Skin epidermis (tissue), 12 donors: ENCODE results near the gene C10orf90.

Experiments
- H3K27ac ChIP-seq, 21 experiments: fragments of 200-600 bp; sonication (generic) in 11 of 21; one replicate each; pipeline ENCODE4 v1.5.0; 2020; ENCODE audit warnings: mild to moderate bottlenecking in 3 of 21, inconsistent platforms in 2 of 21, moderate library complexity in 2 of 21
- H3K4me3 ChIP-seq, 7 experiments: fragments of 200-600 bp; sonication (generic) in 2 of 7; one replicate each; pipeline ENCODE4 v1.5.0; 2020; ENCODE audit warnings: inconsistent platforms in 2 of 7, mild to moderate bottlenecking in 2 of 7, moderate library complexity in 1 of 7

Gene C10orf90

DNA sequence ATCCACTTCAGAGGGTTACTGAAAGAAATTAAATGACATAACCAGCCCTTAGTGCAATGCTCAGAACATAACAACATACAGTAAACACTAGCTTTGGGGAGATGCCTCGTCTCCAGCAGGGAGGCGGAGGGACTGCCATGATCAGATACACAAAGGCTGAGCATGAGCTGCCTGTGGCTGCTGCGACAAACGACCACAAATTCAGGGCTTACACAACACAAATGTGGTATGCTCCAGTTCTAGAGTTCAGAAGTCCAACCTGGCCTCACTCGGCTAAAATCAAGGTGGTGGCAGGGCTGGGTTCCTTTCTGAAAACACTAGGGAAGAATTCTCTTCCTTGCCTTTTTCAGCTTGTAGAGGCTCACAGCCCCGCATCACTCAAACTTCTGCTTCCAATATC lies 154.0 kb downstream of the C10orf90 start:
- Histone ChIP-seq H3K27ac (no peak overlapping the region), H3K4me3 (no peak overlapping the region)

DNA sequence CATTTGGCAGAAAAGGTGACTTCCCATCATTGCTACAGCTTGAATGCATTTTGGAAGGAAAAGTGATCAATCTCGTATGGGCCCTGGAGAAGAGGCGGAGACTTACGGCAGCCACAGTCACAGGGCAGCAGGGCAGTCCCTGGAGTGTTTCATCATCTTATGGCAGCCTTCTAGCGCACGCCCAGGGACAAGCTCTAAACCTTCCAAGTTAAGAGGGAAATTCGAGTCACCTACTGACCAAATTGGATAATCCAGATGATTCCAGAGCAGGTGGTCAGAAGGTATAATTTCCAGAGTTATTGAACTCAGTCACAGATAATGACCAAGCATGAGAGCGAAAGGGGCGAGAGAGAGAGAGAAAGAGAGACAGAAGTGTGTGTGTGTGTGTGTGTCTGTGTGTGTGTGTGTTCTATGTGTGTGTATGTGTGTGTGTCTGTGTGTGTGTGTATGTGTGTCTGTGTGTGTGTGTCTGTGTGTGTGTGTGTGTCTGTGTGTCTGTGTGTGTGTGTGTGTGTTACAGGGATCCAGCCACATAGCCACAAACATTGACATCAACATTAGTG lies 158.5 kb downstream of the C10orf90 start:
- H3K4me3 ChIP-seq = no peak overlapping the region

GRCh38 chr10:126509182-126509581 lies 161.3 kb downstream of the C10orf90 start:
- Histone ChIP-seq H3K27ac (no peak overlapping the region), H3K4me3 (no peak overlapping the region)

More for the DNA sequence above, 158.5 kb downstream of the C10orf90 start:
- H3K27ac ChIP-seq = no peak overlapping the region

GRCh38 chr10:126508535-126509040 lies 161.9 kb downstream of the C10orf90 start:
- H3K4me3 ChIP-seq = no peak overlapping the region
- no peak overlapping the region for H3K27ac ChIP-seq

GRCh38 chr10:126504761-126505112 lies 165.8 kb downstream of the C10orf90 start:
- no peak overlapping the region for H3K27ac ChIP-seq
- H3K4me3 ChIP-seq = no peak overlapping the region

- Histone ChIP-seq H3K4me3 (no peak overlapping the region), H3K27ac (no peak overlapping the region)
Measured at GRCh38 chr10:126504063-126504760, 166.3 kb downstream of the C10orf90 start.

DNA sequence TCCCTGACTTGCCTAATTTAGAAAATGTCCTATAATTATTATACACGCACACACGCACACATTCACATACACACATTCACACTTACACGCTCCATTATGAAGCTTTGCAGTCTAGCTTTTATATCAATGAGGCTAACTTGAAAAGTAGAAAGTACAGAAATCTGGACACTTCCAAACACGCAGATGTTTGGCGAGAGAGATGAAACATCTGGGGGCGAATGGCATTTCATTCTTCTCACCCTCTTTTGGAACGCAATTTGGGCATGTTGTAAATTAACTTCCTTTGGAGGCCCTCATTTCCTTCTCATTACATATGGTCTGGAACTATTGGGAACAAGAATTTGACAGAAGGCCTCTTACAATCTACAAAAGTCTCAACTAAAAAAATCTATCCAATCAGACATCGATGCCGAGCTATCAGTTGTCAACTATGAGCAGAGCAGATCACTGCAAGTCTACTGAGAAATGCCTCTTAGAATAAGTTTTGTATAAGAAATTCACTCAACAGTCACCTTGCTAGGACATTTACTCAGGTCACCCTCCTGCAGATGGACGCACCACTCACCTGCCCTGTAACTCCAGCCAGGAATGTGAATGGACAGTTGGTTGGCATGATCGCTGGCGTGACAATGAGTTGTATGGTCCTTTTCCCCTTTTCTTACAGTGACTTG lies 167.0 kb downstream of the C10orf90 start:
- no peak overlapping the region for H3K27ac ChIP-seq
- H3K4me3 ChIP-seq = no peak overlapping the region

DNA sequence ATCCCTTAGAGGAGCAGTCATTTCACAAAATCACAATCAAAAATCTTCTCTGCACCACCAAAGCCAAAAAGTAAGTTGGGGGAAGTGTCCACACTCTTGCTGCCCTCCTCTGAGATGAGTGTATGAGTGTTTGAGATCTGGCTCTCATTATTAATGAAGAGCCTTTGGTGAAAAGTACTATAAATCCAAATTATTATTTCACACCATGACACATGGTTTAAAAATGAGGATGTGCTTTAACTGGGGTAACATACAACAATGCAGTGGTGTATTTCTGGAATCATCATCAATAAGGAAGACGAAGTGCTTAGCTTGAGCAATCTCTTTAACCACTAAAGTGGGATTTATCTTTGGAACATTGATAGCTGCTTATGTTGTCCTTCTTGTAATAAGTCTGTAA lies 168.1 kb downstream of the C10orf90 start:
- Histone ChIP-seq H3K27ac (no peak overlapping the region), H3K4me3 (no peak overlapping the region)

GRCh38 chr10:126501828-126502227 lies 168.7 kb downstream of the C10orf90 start:
- H3K27ac ChIP-seq = no peak overlapping the region
- H3K4me3 ChIP-seq = no peak overlapping the region

GRCh38 chr10:126500866-126501265 lies 169.6 kb downstream of the C10orf90 start:
- no peak overlapping the region for H3K27ac ChIP-seq
- H3K4me3 ChIP-seq = no peak overlapping the region

GRCh38 chr10:126500185-126500584 lies 170.3 kb downstream of the C10orf90 start:
- no peak overlapping the region for H3K27ac ChIP-seq
- H3K4me3 ChIP-seq = no peak overlapping the region

GRCh38 chr10:126499744-126500143 lies 170.7 kb downstream of the C10orf90 start:
- Histone ChIP-seq H3K27ac (no peak overlapping the region), H3K4me3 (no peak overlapping the region)

DNA sequence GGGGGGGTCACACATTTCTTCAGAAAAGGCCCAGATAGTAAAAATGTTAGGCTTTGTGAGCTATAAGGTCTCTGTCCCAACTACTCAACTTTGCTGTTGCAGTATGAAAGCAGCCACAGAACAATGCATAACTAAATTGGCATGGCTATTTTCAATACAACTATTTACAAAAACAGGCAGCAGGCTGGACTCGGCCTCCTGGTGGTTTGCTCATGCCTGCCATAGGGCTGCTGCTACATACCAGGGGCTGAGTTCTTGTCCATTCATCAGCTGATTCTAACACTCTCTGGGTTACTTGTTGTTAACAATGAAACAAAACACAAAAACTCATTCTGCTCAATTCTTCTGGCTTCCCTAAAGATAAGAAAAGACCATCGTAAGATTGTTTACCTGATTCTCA lies 172.8 kb downstream of the C10orf90 start:
- Histone ChIP-seq H3K27ac (no peak overlapping the region), H3K4me3 (no peak overlapping the region)

- H3K27ac ChIP-seq = no peak overlapping the region
- H3K4me3 ChIP-seq = no peak overlapping the region
Measured at GRCh38 chr10:126496771-126497545, 173.5 kb downstream of the C10orf90 start.

DNA sequence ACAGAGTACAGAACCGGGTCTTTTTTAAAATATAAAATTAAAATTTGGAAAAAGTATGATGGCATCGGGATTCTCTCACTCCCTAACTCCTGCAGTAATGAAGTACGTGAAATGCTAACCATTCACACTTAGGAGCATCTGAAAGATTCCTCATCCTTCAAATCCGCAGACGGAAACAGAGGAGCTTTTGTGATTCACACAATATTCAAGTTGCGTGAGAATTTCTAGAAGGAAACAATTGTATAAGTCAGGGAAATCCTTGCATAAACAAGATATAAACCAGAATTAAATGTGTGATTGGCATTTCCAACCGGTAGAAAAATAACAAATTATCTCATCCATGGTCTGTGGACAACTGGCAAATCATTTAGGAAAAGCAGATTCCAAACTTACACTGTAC lies 179.0 kb downstream of the C10orf90 start:
- Histone ChIP-seq H3K27ac (no peak overlapping the region), H3K4me3 (no peak overlapping the region)

- H3K27ac ChIP-seq = no peak overlapping the region
- H3K4me3 ChIP-seq = no peak overlapping the region
Measured at GRCh38 chr10:126481181-126481580, 189.3 kb downstream of the C10orf90 start.

DNA sequence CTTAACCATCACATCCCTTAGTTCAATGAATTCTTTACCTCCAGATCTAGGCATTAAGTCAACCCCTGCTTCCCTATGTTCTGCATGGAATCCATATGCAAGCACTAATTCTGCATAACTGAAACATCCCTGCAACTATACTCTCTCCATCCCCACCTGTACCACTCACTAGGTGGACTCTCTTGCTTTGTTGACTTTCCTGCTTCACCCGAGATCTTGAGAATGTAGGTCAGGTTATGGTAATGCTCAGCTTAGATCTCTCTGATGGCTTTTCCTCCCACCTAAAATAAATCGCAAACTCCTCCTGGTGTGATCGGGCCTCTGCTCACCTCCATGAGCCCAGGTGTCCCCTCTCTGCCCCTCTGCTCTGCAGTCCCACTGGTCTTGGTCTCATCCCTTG lies 189.8 kb downstream of the C10orf90 start:
- no peak overlapping the region for H3K4me3 ChIP-seq
- H3K27ac ChIP-seq = no peak overlapping the region

DNA sequence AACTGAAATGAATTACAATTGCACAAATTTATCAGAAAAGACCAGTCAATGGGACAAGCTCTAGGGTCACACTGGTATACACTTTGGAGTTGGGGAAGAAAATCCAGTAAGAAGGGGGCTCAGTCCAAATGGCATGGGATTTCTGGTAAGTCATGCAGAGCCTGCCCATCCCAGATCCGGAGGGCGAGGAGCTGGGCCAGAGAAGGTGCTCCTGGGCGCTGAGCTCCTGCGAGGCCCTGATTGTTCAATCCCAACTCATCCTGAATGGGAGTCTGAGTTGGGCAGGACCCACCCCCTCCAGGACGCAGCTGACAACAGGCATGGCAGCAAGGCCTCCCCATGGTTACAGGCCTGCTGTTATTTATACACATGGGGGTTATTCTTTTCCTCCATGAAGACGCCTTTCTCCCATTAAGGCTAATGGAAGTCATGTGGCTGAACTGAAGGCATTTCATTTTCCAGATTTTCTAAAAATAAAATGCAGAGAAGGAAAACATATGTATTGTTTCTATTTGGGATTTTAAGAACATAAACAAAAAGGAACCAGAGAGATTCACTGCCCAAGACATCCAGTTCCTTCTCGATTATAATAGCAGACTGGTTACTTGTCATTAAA lies 191.1 kb downstream of the C10orf90 start:
- H3K4me3 ChIP-seq = no peak overlapping the region

DNA sequence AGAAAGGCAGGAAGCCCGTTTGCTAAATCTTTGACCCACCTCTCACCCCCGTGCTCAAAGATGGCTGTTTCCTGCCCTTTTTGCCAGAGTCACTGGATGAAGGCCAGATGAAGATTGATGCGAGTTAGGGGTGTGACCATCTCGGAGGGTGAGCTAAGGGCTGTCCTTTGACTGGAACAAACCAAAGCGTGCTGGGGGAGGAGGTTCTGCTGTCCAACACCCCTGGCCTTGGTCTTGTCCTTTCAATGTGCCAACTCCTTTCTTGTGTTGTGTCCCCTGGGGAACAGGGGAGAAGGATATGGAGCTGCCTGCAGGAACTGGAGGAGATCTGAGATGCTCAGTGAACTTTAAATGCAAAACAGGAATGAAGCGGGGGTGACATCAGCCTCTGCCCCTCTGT lies 191.9 kb downstream of the C10orf90 start:
- no peak overlapping the region for H3K4me3 ChIP-seq
- H3K27ac ChIP-seq = no peak overlapping the region

More for the DNA sequence above, 191.1 kb downstream of the C10orf90 start:
- H3K27ac ChIP-seq = no peak overlapping the region

GRCh38 chr10:126476246-126476645 lies 194.2 kb downstream of the C10orf90 start:
- H3K4me3 ChIP-seq = no peak overlapping the region
- no peak overlapping the region for H3K27ac ChIP-seq
